ENCODE results near the gene NHEJ1.

Gene NHEJ1

DNA sequence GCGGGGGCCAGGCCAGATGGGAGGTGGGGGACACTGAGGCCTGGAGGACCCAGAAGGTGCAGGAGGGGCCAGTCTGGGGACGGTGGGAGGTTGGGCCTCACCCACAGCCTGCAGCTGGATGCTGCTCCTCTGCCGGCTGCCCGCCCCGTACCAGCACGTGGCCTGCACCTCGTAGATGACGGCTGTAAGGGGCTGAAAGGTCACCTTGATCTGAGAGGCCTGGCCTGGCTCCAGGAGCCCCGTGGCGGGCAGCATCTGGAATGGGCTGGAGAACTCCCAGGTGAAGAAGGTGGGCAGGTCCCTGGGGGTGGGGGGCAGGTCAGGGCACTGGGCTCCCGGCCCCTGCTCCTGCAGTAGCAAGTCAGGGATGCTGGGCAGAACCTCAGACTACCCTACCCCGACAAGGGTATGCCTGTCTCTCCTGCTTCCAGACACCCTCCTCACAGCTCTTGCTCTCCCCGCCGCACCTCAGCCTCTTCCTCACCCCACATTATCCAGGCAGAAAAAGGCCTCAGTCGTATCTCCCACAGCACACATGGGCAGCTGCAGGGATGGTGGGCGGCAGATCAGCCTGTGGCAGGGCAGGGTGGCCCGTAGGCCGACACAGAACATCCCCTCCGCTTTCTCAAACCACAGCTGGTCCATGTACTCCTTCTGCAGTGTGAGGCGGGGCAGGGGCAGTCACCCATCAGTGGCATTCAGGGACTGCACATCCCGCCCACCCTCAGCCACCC is 129.4 kb downstream of the NHEJ1 start:
- H3K9me3 ChIP-seq (ENCODE audit: control insufficient read depth in 5 of 5, low read length in 5 of 5): no peaks in the 10 kb centered on the region
- no peak overlapping the region for H3K27ac ChIP-seq (ENCODE audit: low read depth, low read length)
- peaks cover 16 to 35% (median 24%) of the 10 kb centered on the region in 5 donors for H3K27me3 ChIP-seq (ENCODE audit: control insufficient read depth in 5 of 5, insufficient read depth in 4 of 5, low read length in 5 of 5)
- no peak overlapping the region for H3K4me3 ChIP-seq (ENCODE audit: low read depth in 1 of 5, low read length in 5 of 5)
- no peaks in the 10 kb centered on the region for H3K4me1 ChIP-seq (ENCODE audit: control insufficient read depth in 5 of 5, insufficient read depth in 5 of 5, low read length in 5 of 5)
- H3K9ac ChIP-seq (ENCODE audit: low read length in 5 of 5): no peak overlapping the region
- no peaks in the 10 kb centered on the region for H3K36me3 ChIP-seq (ENCODE audit: control insufficient read depth in 5 of 5, insufficient read depth in 5 of 5, low read length in 5 of 5)

DNA sequence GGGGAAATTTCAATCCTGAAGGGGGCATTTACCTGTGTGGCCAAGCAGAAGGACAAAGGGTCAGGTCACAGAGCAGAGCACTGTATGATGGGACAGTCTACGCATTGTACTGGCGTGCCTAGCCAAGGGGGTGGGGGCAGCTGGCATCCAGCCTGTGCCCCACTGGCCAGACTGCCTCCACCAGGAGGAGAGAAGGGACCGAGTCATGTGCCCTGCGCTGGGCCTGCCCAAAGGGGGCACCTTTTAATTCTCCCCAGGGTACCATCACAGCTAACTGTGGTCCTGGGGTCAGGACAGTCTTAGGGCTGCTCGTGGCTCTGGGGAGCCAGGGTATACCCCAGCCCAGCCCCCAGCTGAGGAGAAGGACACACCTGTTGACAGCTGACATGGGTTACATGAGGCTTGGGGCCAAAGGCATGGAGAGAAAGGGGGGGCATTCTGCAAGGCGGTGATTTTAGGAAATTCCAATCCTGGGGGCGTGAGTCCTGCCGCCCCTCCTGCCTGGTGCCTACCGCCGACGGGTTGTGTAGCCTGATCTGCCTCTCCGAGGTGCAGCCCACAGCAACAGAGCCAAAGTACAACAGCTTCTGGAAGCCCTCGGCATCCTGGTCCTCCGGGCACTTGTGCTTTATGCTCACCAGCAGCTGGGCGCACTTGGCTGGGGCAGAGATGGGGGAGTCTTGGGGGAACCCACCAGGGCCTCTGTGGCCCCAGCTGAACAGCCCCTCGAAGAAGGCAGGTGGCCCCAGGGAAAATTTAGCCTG is 130.3 kb downstream of the NHEJ1 start:
- H3K9me3 ChIP-seq (ENCODE audit: control insufficient read depth in 5 of 5, low read length in 5 of 5): no peaks in the 10 kb centered on the region
- peaks cover 16 to 34% (median 20%) of the 10 kb centered on the region in 5 donors for H3K27me3 ChIP-seq (ENCODE audit: control insufficient read depth in 5 of 5, insufficient read depth in 4 of 5, low read length in 5 of 5)
- no peak overlapping the region for H3K27ac ChIP-seq (ENCODE audit: low read depth, low read length)
- H3K9ac ChIP-seq (ENCODE audit: low read length in 5 of 5): no peak overlapping the region
- no peaks in the 10 kb centered on the region for H3K4me1 ChIP-seq (ENCODE audit: control insufficient read depth in 5 of 5, insufficient read depth in 5 of 5, low read length in 5 of 5)
- no peak overlapping the region for H3K4me3 ChIP-seq (ENCODE audit: low read depth in 1 of 5, low read length in 5 of 5)
- no peaks in the 10 kb centered on the region for H3K36me3 ChIP-seq (ENCODE audit: control insufficient read depth in 5 of 5, insufficient read depth in 5 of 5, low read length in 5 of 5)

DNA sequence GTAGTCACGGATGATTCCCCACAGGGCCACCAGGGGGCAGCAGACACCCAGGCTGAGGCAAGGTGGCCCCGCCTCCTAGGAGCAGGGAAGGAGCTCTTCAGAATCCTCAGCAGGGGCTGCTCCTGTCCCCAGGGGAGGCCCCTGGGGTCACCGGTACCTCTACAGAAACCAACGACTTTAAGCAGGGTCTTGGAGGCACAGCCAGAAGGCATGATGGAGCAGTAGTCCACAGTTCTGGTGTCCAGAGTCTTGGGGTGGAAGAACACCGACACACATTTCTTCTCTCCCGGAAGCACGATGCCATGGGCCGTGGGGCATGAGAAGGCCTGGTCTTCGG is 130.8 kb downstream of the NHEJ1 start:
- H3K9me3 ChIP-seq (ENCODE audit: control insufficient read depth in 5 of 5, low read length in 5 of 5): no peaks in the 10 kb centered on the region
- no peak overlapping the region for H3K9ac ChIP-seq (ENCODE audit: low read length in 5 of 5)
- no peak overlapping the region for H3K27ac ChIP-seq (ENCODE audit: low read depth, low read length)
- peaks cover 16 to 33% (median 19%) of the 10 kb centered on the region in 5 donors for H3K27me3 ChIP-seq (ENCODE audit: control insufficient read depth in 5 of 5, insufficient read depth in 4 of 5, low read length in 5 of 5)
- no peaks in the 10 kb centered on the region for H3K36me3 ChIP-seq (ENCODE audit: control insufficient read depth in 5 of 5, insufficient read depth in 5 of 5, low read length in 5 of 5)
- no peaks in the 10 kb centered on the region for H3K4me1 ChIP-seq (ENCODE audit: control insufficient read depth in 5 of 5, insufficient read depth in 5 of 5, low read length in 5 of 5)
- no peak overlapping the region for H3K4me3 ChIP-seq (ENCODE audit: low read depth in 1 of 5, low read length in 5 of 5)

DNA sequence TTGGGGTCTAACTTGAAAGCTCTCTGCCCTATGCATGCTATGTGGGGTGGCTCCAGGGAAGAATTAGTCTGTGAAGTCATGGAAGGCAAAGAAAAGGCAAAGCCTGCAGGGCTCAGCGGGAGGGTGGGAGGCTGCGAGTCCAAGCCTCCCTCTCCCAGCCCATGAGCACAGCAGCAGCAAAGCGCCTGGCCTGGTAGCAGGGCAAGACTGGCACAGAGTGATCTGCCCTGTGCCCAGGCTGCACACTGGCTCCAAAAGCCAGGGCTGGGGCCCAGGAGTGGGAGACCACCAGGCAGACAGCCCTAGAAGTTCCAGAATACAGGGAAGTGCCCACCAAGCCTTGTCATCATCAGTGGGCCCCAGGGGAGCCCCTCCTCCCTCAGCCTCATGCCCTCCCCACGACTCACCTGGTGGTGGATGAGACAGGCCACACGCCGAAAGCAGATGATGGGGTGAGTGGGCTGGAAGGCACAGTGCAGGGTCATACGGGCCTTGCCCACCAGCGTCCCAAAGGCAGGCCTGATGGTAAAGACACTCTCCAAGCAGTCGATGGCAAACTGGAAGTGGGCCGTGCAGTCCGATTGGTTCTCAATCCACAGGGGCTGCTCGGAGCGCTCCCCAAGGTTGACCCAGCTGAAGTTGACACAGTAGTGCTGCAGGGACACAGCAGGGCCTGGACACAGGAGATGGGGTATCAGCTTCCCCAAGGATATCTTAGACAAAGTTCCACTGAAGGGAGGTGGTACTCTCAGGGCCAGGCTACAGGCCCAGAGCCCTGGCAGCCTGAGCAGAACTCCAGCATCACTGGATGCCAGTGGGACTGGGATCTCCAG is 131.4 kb downstream of the NHEJ1 start:
- no peaks in the 10 kb centered on the region for H3K9me3 ChIP-seq (ENCODE audit: control insufficient read depth in 5 of 5, low read length in 5 of 5)
- H3K27me3 ChIP-seq (ENCODE audit: control insufficient read depth in 5 of 5, insufficient read depth in 4 of 5, low read length in 5 of 5): peaks cover 16 to 33% (median 19%) of the 10 kb centered on the region in 5 donors
- no peaks in the 10 kb centered on the region for H3K36me3 ChIP-seq (ENCODE audit: control insufficient read depth in 5 of 5, insufficient read depth in 5 of 5, low read length in 5 of 5)
- H3K4me1 ChIP-seq (ENCODE audit: control insufficient read depth in 5 of 5, insufficient read depth in 5 of 5, low read length in 5 of 5): no peaks in the 10 kb centered on the region
- H3K27ac ChIP-seq (ENCODE audit: low read depth, low read length): no peak overlapping the region
- H3K9ac ChIP-seq (ENCODE audit: low read length in 5 of 5): no peak overlapping the region
- no peak overlapping the region for H3K4me3 ChIP-seq (ENCODE audit: low read depth in 1 of 5, low read length in 5 of 5)

DNA sequence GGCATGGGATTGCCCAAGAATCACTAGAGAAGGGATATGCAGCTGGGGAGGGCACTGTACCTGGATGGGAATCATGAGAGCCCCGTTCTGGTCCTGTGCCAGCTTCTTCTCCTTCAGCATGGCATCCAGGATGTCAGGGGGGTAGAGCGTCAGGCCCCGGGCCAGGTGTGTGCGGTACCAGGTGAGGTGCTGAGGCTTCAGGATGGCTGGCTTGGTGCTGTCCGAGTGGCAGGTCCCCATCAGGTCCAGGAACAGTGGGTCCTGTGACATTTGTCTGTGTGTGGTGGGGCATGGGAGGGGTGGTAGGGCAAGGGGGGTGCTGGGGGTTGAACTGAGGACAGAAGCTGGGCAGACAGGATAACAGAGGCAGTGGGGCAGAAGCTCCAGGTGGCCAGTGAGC is 132.5 kb downstream of the NHEJ1 start:
- no peak overlapping the region for H3K4me3 ChIP-seq (ENCODE audit: low read depth in 1 of 5, low read length in 5 of 5)
- H3K27me3 ChIP-seq (ENCODE audit: control insufficient read depth in 5 of 5, insufficient read depth in 4 of 5, low read length in 5 of 5): peaks cover 16 to 36% (median 20%) of the 10 kb centered on the region in 5 donors
- no peak overlapping the region for H3K9ac ChIP-seq (ENCODE audit: low read length in 5 of 5)
- H3K4me1 ChIP-seq (ENCODE audit: control insufficient read depth in 5 of 5, insufficient read depth in 5 of 5, low read length in 5 of 5): no peaks in the 10 kb centered on the region
- H3K36me3 ChIP-seq (ENCODE audit: control insufficient read depth in 5 of 5, insufficient read depth in 5 of 5, low read length in 5 of 5): no peaks in the 10 kb centered on the region
- H3K27ac ChIP-seq (ENCODE audit: low read depth, low read length): no peak overlapping the region
- H3K9me3 ChIP-seq (ENCODE audit: control insufficient read depth in 5 of 5, low read length in 5 of 5): no peaks in the 10 kb centered on the region

DNA sequence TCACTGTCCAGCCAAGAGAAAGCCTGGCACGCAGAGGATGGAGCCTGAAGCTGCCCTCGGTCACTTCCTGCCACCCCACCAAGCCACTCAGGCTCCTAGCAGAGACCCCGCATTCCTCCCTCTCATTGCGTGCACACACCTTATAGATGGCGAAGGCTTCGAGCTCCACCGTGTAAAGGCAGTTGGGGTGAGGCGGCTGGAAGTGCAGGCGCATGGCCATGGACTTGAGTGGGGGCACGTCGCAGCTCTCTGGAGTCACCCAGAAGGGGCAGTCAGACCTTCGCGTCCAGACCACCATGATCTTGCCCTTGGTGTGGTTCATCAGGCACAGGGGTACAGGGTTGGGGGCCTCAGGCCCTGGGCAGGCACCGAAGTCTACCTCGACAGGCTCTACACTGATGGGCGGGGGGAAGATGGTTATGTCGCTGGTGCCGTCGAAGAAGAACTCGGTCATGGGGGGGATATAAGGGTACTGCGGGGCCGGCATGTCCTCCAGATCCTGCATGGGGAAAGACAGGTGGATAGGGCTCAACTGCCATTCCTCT is 133.0 kb downstream of the NHEJ1 start:
- Histone ChIP-seq H3K27ac (ENCODE audit: low read depth, low read length) (no peak overlapping the region), H3K9ac (ENCODE audit: low read length in 5 of 5) (no peak overlapping the region), H3K36me3 (ENCODE audit: control insufficient read depth in 5 of 5, insufficient read depth in 5 of 5, low read length in 5 of 5) (no peaks in the 10 kb centered on the region), H3K9me3 (ENCODE audit: control insufficient read depth in 5 of 5, low read length in 5 of 5) (no peaks in the 10 kb centered on the region), H3K27me3 (ENCODE audit: control insufficient read depth in 5 of 5, insufficient read depth in 4 of 5, low read length in 5 of 5) (peaks cover 15 to 34% (median 19%) of the 10 kb centered on the region in 5 donors), H3K4me1 (ENCODE audit: control insufficient read depth in 5 of 5, insufficient read depth in 5 of 5, low read length in 5 of 5) (no peaks in the 10 kb centered on the region), H3K4me3 (ENCODE audit: low read depth in 1 of 5, low read length in 5 of 5) (no peak overlapping the region)

DNA sequence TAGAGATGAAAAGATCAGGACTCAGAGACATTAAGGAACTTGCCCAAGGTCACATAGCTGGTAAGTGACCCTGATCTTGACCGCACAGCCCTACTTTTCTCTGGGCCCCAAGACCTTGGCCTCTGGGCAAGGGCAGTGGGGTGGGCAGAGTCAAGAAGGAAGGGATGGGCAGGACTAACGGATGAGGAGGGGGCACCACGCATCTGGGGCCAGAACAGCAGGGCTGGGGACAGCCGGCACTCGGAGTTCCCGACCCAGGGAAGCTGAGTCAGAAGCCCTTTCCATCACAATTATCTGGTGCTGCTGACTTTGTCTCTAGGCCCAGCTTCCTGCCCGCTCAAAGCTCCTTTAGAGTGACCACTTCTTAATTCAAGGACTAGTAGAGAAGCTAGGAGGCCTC is 133.7 kb downstream of the NHEJ1 start:
- H3K27ac ChIP-seq (ENCODE audit: low read depth, low read length): no peak overlapping the region
- no peaks in the 10 kb centered on the region for H3K9me3 ChIP-seq (ENCODE audit: control insufficient read depth in 5 of 5, low read length in 5 of 5)
- no peak overlapping the region for H3K9ac ChIP-seq (ENCODE audit: low read length in 5 of 5)
- no peaks in the 10 kb centered on the region for H3K4me1 ChIP-seq (ENCODE audit: control insufficient read depth in 5 of 5, insufficient read depth in 5 of 5, low read length in 5 of 5)
- H3K4me3 ChIP-seq (ENCODE audit: low read depth in 1 of 5, low read length in 5 of 5): no peak overlapping the region
- H3K36me3 ChIP-seq (ENCODE audit: control insufficient read depth in 5 of 5, insufficient read depth in 5 of 5, low read length in 5 of 5): no peaks in the 10 kb centered on the region
- H3K27me3 ChIP-seq (ENCODE audit: control insufficient read depth in 5 of 5, insufficient read depth in 4 of 5, low read length in 5 of 5): peaks cover 13 to 30% (median 20%) of the 10 kb centered on the region in 5 donors

DNA sequence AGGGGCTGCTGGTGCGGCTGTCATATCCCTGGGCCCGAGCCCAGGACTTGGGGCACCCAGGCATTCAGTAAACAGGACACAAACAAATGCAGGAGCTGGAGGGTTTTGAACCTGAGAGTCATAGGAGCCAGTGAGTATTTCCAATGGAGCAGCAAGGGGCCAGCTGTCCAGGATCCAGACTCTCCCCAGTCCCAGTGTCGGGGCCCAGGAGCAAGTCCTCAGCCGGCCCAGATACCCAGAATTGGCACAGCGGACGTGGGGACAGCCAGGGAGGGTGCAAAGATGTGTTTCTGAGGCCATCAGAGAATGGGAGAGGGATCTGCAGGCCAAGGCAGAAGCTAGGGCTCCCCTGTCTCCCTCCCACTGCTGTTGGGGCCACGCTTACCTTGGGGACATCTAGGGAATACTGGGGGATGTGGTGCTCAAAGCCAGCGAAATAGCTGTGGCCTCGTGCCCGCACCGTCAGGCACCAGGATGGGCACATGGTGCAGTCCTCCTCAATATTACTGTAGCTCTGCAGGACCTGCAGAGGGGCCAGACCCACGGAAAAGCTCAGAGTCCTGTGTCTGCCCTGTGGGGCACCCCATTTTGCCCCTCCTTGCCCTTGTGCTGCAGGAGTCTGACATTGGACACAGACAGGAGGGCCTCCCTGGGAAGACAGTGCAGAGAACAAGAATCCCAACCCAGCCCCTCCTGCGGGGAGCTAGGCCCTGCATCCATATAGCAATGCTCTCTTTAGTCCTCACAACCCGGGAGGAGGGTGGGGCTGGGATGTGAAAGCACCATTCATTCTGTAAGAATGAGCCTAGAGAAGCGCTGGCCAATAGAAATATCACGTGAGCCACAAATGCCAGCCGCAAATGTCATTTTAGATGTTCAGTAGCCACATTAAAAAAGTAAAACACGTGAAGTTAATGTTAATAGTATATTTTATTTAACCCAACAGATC is 134.7 kb downstream of the NHEJ1 start:
- H3K9ac ChIP-seq (ENCODE audit: low read length in 5 of 5): no peak overlapping the region
- no peak overlapping the region for H3K27ac ChIP-seq (ENCODE audit: low read depth, low read length)
- no peaks in the 10 kb centered on the region for H3K9me3 ChIP-seq (ENCODE audit: control insufficient read depth in 5 of 5, low read length in 5 of 5)
- H3K4me3 ChIP-seq (ENCODE audit: low read depth in 1 of 5, low read length in 5 of 5): no peak overlapping the region
- no peaks in the 10 kb centered on the region for H3K4me1 ChIP-seq (ENCODE audit: control insufficient read depth in 5 of 5, insufficient read depth in 5 of 5, low read length in 5 of 5)
- H3K27me3 ChIP-seq (ENCODE audit: control insufficient read depth in 5 of 5, insufficient read depth in 4 of 5, low read length in 5 of 5): peaks cover 9 to 29% (median 15%) of the 10 kb centered on the region in 5 donors
- H3K36me3 ChIP-seq (ENCODE audit: control insufficient read depth in 5 of 5, insufficient read depth in 5 of 5, low read length in 5 of 5): no peaks in the 10 kb centered on the region
